Calu3 (cell line): Measurements from ENCODE around the gene TSPAN5. TPM values are rescaled to one million over a fixed set of nuclear protein-coding genes. Genes with fewer than 3 reads are reported as not detected.

ENCODE experiments used
- BruUV-seq: library from RNA; stranded (reverse); fragments of 400-500 nt; replicated peaks from 2 replicates; lab custom pipeline; 2021; lab: Mats Ljungman, UMichigan
- CTCF ChIA-PET: fragments of 300-600 bp; sonication (Branson Sonifier 250); formaldehyde crosslinking; loops from one replicate; lab custom pipeline; 2022; ENCODE audit warnings: antibody characterized with exemption; lab: Charles Lee
- DNase-seq: peaks from one replicate; pipeline ENCODE4 v3.0.0; 2022
- H3K27ac Mint-ChIP-seq: one replicate; pipeline ENCODE4 v1.8.0; 2022; ENCODE audit warnings: mixed read lengths; ENCODE audit not compliant: unreplicated experiment
- H3K27me3 Mint-ChIP-seq: one replicate; pipeline ENCODE4 v1.8.0; 2022; ENCODE audit warnings: mixed read lengths; ENCODE audit not compliant: unreplicated experiment
- H3K36me3 Mint-ChIP-seq: one replicate; pipeline ENCODE4 v1.8.0; 2022; ENCODE audit warnings: mild to moderate bottlenecking, moderate library complexity, mixed read lengths; ENCODE audit not compliant: insufficient read depth, unreplicated experiment
- H3K4me1 Mint-ChIP-seq: one replicate; pipeline ENCODE4 v1.8.0; 2022; ENCODE audit warnings: mild to moderate bottlenecking, low read depth, mixed read lengths; ENCODE audit not compliant: unreplicated experiment
- H3K4me3 Mint-ChIP-seq: one replicate; pipeline ENCODE4 v1.8.0; 2022; ENCODE audit warnings: mild to moderate bottlenecking, low read depth, moderate library complexity, mixed read lengths; ENCODE audit not compliant: unreplicated experiment
- H3K9me3 Mint-ChIP-seq: one replicate; pipeline ENCODE4 v1.8.0; 2022; ENCODE audit warnings: low read depth, mixed read lengths; ENCODE audit not compliant: unreplicated experiment
- intact Hi-C: fragments of 100-400 bp; cut with micrococcal nuclease; formaldehyde crosslinking; loops from one replicate; pipeline ENCODE4 v1.10.0; 2022; ENCODE audit not compliant: unreplicated experiment
- total RNA-seq: library from RNA; stranded (reverse); gene quantifications from 2 replicates; pipeline ENCODE4 v1.2.3, GENCODE V29; 2022
- TF ChIP-seq, protein P1 (sequence below): fragments of 200-600 bp; IDR thresholded peaks from one replicate; pipeline ENCODE4 v1.8.0; 2022; ENCODE audit warnings: antibody characterized with exemption; ENCODE audit not compliant: unreplicated experiment

The TSPAN5 gene
- total RNA-seq, 1 experiment from 2014 or later, result 4.8 TPM

DNA sequence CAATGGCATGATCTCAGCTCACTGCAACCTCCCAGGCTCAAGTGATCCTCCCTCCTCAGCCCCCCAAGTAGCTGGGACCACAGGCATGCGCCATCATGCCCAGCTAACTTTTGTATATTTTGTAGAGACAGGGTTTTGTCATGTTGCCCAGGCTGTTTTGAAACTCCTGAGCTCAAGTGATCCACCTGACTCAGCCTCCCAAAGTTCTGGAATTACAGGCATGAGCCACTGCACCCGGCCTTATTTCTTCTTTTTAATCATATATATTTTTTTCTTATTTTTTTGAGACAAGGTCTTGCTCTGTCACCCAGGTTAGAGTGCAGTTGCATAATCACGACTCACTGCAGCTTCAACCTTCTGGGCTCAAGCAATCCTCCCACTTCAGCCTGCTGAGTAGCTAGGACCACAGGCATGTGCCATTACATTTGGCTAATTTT, 184.0 kb downstream of the TSPAN5 start:
- CTCF ChIA-PET, result no interaction called here
- Mint-ChIP-seq H3K4me1 (peaks cover 10% of the 10 kb centered on the region), H3K36me3 (no peaks in the 10 kb centered on the region), H3K9me3 (no peaks in the 10 kb centered on the region), H3K27me3 (no peaks in the 10 kb centered on the region), H3K27ac (no peak overlapping the region), H3K4me3 (no peak overlapping the region)
- intact Hi-C loops, result no loop called here
- no peak for DNase-seq
- TF ChIP-seq, protein P1, sequence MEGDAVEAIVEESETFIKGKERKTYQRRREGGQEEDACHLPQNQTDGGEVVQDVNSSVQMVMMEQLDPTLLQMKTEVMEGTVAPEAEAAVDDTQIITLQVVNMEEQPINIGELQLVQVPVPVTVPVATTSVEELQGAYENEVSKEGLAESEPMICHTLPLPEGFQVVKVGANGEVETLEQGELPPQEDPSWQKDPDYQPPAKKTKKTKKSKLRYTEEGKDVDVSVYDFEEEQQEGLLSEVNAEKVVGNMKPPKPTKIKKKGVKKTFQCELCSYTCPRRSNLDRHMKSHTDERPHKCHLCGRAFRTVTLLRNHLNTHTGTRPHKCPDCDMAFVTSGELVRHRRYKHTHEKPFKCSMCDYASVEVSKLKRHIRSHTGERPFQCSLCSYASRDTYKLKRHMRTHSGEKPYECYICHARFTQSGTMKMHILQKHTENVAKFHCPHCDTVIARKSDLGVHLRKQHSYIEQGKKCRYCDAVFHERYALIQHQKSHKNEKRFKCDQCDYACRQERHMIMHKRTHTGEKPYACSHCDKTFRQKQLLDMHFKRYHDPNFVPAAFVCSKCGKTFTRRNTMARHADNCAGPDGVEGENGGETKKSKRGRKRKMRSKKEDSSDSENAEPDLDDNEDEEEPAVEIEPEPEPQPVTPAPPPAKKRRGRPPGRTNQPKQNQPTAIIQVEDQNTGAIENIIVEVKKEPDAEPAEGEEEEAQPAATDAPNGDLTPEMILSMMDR, result no peak
- no TSS peak for BruUV-seq

DNA sequence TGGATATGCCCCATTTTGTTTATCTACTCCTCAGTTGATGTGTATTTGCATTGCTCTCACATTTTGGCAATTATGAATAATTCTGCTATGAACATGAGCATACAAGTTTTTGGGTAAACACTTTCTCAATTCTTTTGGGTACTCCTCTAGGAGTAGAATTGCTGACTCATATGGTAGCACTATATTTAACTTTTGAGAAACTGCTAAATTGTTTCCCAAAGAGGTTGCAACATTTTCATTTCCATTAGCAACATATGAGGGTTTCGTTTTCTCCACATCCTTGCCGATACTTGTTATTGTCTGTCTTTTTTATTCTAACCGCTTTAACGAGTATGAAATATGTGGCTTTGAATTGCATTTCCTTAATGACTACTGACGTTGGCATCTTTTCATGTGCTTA, 185.4 kb downstream of the TSPAN5 start:
- CTCF ChIA-PET, result no interaction called here
- intact Hi-C loops, result no loop called here
- no TSS peak for BruUV-seq
- no peak overlapping the region for H3K4me3 Mint-ChIP-seq
- H3K27ac Mint-ChIP-seq, result no peak overlapping the region
- no peak for DNase-seq
- H3K4me1 Mint-ChIP-seq, result no peaks in the 10 kb centered on the region
- no peaks in the 10 kb centered on the region for H3K36me3 Mint-ChIP-seq
- no peaks in the 10 kb centered on the region for H3K9me3 Mint-ChIP-seq
- no peaks in the 10 kb centered on the region for H3K27me3 Mint-ChIP-seq
- TF ChIP-seq, protein P1, result no peak

DNA sequence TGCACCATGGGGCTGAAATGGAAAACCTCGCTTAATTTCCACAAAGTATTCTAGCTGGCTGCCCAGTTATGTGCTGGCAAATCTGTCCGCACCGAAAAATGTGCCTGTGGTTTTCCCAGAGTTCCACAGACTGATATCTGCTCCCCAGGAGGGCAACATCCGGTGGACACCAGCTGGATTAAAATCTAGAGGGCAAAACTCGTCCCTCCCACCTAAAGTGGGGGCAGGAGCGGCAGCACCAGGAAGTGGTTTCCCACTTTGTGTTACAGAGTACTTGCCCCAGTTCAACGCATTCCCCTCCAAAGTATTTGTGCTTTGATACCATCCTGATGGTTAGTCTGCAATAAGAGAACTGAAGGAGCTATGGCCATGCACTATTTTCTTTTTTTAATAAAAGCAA, 187.6 kb downstream of the TSPAN5 start:
- TF ChIP-seq, protein P1, result no peak
- intact Hi-C loops, result no loop called here
- CTCF ChIA-PET, result no interaction called here
- H3K9me3 Mint-ChIP-seq, result no peaks in the 10 kb centered on the region
- BruUV-seq, result no TSS peak
- H3K27ac Mint-ChIP-seq, result no peak overlapping the region
- no peaks in the 10 kb centered on the region for H3K36me3 Mint-ChIP-seq
- H3K4me3 Mint-ChIP-seq, result no peak overlapping the region
- no peaks in the 10 kb centered on the region for H3K27me3 Mint-ChIP-seq
- no peaks in the 10 kb centered on the region for H3K4me1 Mint-ChIP-seq
- no peak for DNase-seq

DNA sequence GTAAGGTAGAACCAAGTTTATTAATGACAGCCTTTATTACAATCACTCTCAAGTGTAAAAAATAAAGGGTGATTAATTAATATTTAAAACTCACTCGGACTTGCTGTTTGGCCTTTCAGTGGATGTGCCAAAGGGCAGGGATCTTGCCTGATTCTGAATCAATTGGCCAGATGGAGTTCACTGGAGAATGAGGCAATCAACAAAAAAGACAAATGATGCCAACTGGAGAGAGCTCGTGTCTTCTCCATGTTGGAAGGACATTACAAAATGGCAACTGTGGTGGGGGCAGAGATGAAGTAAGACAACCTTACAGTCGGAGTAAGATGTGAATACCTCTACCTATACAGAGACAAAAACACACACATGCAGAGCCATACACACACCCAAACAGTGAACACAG, 188.0 kb downstream of the TSPAN5 start:
- no peak for DNase-seq
- no TSS peak for BruUV-seq
- Mint-ChIP-seq H3K27me3 (no peaks in the 10 kb centered on the region), H3K36me3 (no peaks in the 10 kb centered on the region), H3K9me3 (no peaks in the 10 kb centered on the region), H3K4me1 (no peaks in the 10 kb centered on the region), H3K4me3 (no peak overlapping the region), H3K27ac (no peak overlapping the region)
- CTCF ChIA-PET, result no interaction called here
- intact Hi-C loops, result no loop called here
- TF ChIP-seq, protein P1, result no peak
